T-helper 1 cell treated with Interleukin-12 subunit alpha and Interleukin-12 subunit beta and Interleukin-4 antibody, amounts not matched to agents 30 ng/mL and 1 ng/mL, for 36 hours (primary cell): ENCODE results near the gene SPTBN5. TPM values are rescaled to one million over a fixed set of nuclear protein-coding genes. Genes with fewer than 3 reads are reported as not detected.

Experiments
- intact Hi-C: fragments of 100-400 bp; cut with micrococcal nuclease; formaldehyde crosslinking; loops from one replicate; pipeline ENCODE4 v1.15.1; 2024
- total RNA-seq: library from RNA; stranded (reverse); gene quantifications from 2 replicates; pipeline ENCODE4 v1.2.3, GENCODE V29; 2022

Gene SPTBN5
- total RNA-seq, 1 donor from 2014 or later: 4.7 TPM

DNA sequence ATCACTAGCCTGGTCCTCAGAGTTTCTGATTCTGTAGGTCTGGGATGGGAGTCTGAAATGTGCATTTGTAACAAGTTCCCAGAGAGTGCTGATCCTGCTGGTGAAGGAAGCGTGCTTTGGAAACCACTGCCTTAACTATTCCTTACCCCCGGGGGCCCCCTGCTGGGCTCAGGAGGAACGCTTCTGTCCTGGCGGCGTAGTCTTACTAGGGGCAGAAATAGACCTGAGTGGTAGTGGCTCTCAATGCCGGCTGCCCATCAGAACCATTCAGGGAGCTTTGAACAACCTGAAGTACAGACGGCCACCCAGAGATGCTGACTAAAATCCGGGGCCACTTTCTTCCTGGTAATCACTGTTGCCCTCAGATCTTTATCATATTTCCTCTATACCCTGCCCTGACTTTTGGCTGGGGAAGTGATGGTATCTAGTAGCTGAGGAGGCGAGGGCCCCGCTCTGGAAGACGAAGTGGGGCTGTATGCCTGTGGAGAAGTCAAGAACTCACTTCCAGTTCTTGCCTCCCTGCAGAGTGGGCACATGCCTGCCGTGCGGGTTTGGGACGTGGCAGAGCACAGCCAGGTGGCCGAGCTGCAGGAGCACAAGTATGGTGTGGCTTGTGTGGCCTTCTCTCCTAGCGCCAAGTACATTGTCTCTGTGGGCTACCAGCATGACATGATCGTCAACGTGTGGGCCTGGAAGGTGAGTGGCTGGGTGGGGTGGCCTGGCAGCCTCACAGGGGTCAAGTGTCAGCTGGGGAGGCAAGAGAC is 82.2 kb downstream of the SPTBN5 start:
- intact Hi-C loops: loop anchor here (1.0 kb wide), 8 partner anchors 17 to 345 kb away; partner anchors contain the start of genes JMJD7 and MAPKBP1

DNA sequence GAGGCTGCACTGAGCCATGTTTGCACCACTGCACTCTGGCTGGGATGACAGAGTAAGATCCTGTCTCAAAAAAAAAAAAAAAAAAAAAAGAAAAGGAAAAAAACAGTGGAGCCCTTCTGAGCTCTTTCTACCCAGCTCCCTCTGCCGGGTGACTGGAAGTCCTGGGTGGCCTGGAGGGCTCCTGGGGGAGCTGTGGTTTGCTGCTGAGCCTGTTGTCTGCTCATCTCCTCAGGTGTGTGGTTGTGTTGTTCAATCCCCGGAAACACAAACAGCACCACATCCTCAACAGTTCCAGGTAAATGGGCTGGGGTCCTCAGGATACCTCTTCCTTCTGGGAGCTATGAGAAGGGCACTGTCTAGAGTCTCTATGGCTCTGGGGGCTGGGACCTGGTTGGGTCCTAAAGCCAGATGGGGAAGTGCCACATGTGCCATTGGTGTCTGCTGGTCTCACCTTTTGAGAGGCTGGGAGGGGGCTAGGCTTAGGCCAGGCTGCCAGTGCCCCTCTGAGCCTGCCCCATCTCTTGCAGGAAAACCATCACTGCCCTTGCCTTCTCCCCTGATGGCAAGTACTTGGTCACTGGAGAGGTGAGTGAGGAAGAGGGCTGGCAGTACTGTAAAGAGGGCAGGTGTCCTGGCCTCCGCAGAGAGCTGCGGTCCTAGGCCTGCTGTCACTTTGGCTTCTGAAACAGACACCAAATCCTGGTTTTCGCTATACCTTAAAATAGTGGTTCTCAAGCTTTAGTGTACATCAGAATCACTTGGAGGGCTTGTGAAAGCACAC is 83.0 kb downstream of the SPTBN5 start:
- intact Hi-C loops: loop anchor here (1.0 kb wide), 8 partner anchors 17 to 345 kb away; partner anchors contain the start of genes JMJD7 and MAPKBP1

DNA sequence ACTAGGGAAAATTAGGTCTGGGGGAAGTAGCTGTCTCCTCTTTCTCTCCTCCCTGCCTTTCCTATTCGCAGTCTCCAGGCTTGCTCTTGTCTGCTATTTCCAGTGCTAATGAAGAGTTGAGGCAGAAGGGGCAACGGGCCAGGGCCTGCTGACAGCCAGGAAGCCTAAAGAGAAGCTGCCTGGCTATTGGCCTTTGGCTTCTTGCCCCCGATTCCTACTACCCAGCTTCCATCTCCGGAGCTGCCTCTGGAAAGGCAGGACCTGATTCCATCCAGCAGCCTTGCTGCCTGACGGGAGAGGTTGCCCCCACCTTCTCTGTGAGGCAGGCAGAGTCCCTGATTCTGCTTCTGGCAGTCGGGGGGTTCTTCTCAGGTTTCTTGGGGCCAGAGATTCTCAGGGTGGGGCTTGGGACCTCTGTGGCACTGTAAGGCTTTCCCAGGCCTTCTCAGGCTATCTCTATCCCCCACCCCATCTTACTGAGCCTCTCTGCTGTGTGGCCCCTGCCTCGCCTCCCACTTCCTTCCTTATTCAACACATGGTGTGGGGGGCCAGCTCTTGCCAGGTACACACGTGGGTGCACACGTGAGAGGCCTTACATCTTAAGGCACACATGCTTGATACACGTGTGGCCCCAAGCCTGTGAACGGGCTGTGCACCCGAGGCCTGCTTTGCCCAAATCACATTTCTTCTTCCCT is 84.2 kb downstream of the SPTBN5 start:
- intact Hi-C loops: no loop called here

DNA sequence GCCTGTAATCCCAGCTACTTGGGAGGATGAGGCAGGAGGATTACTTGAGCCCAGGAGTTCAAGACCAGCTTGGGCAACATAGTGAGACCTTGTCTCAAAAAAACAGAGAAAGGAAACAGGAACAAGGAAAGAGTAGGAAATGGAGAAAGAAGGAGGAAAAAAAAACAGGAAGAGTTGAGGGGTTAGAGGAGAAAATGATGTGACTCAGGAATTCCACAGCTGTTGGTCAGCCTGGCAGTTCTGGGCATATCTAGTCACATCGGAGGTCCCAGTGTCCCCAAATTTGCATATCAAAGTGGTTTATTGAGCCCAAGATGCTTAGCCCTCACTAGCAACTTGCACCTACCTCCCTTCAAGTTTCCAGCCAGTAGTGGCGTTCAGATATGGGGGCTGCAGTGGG is 84.7 kb downstream of the SPTBN5 start:
- intact Hi-C loops: no loop called here

DNA sequence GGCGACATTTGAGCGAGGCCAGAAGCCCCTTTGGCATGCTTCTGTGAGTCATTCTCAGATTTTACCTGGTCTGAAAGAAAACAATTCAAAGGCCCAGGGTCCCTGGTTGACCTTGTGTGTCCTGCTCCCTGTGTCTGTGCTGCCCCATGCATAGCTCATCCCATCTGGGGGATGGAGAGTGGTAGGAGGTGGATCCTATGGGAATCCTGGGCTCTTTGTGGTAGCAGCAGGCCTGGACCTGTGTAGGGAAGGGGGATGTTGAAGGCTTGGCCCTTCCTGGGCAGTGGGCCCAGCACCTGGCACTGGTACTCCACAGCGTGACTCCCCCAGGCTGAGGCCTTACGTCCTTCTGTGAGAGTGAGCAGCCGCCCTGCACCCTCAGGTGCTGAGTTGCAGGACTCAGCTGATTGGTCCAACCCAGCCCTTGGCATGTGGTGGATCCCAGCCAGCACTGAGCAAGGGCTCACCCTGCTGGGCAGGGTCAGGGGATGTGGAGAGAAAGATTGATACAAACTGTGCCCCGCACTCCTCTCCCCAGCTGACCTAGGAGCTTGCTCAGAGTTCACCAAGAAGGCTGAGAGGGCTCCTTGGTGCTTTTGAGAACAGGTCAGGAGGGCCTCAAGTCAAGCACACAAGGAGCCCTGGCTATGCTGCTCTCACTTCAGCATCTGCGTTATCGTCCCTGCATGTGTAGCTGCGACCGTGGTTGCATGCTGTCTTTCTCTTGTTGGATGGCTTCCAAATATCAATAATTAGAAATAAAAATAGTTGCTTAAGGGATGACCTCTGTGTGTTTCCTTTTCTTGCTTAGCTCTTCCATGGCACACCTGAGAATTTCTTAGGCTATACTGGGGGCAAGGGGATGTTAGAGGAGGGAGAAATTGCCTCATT is 87.3 kb downstream of the SPTBN5 start:
- intact Hi-C loops: no loop called here

DNA sequence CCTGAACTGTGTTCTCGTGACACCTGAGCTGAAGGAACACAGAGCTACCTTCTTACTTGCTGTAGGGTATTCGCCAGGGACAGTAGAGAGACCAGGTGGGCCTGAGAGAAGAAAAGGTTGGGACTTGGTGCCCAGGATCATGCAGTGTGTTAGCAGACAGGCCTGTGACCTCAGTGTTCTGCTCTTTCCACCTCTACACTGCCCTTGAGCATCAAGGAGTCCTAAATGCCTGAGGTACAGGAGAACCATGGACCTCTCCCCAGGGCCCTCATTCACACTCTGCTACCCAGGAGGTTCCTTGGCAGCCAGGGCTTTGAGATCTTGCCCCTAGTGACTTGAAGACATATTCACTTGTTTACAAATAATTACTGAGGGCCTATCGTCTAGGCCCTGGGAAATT is 88.1 kb downstream of the SPTBN5 start:
- intact Hi-C loops: no loop called here

DNA sequence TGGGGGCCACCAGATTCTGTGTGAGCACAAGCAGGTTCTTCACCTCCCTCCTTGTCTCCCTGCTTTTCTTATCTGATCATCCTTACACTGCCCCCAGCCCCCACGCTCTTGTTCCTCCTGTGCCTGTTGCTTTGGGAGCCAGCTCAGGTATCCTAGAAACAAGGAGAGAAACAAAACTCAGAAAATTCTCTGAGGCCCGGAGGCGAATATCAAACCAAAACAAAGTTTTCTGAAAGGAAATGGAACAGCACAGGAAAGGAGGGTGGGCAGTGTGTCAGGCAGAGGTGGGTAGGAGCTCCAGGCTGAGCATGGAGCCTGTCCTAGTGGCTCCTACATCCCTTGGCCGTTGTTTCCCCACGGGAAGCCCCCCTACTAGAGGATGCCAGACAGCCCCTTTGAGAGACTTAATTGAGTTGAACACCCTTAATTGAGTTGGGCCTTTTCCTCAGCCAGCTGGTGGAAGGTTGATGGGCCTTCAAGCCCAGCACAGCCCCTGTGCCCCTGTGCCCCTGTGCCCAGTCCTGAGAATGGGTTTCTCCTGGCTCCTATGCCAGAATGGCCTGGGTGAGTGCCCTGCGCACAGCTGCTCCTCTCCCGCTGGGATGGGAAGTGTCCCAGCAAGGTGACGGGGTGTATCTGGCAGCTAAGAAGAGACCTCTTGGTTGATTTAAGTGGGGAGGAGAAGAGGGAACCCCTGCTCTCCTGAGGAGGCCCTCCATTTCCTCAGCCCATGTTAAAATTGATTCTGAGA is 88.8 kb downstream of the SPTBN5 start:
- intact Hi-C loops: no loop called here

DNA sequence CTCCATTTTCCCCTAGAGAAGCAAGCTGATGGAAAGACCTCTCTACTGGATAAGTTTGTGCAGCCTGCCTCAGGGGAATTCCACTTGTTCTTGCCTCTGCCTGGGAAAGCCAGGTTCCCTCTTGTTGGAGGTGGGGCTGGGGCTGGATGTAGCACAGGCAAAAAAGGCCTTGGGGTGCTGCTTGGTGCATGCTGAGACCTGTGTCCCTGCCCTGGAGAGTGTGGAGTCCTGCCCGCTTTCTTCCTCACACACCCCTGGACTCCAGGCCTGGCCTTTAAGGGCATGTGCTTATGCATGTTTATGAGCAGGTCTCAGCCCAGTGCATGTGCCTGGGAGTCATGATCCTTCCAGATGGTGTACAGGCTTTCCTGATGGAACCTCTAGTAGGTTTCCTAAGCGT is 89.5 kb downstream of the SPTBN5 start:
- intact Hi-C loops: no loop called here

DNA sequence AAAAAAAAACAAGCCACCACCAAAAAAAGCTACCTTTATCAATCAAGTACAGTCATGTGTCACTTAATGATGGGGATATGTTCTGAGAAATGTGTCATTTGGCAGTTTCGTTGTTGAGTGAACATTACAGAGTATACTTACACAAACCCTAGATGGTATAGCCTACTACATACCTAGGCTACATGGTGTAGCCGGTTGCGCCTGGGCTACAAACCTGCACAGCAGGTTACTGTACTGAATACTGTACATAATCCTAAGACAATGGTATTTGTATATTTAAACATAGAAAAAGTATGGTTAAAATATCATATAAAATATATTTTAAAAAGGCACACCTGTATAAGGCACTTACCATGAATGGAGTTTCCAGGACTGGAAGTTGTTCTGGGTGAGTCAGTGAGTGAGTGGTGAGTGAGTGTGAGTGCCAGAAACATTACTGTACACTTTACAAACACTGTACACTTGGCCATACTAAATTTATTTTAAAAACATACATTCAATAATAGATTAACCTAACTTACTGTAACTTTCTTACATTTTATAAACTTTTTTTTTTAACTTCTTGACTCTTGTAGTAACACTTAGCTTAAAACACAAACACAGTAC is 91.9 kb downstream of the SPTBN5 start:
- intact Hi-C loops: no loop called here

DNA sequence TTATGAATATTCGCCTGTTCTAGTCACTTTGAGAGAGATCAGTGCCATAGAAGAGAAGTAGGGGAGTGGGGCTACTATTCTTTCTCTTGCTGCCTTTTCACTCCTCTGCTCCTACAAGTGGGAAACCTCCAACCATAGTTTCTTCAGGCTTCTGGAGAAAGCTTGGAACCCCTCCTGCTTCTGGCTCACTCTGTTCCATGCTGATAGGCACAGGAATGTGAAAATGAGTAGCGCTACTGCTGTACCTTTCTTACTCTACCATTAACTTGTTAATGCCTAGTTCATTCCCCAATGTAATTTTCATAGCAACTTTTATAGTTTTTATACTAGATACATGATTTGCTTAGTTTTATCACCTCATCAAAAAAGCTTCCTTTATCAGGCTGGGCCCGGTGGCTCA is 92.7 kb downstream of the SPTBN5 start:
- intact Hi-C loops: no loop called here

DNA sequence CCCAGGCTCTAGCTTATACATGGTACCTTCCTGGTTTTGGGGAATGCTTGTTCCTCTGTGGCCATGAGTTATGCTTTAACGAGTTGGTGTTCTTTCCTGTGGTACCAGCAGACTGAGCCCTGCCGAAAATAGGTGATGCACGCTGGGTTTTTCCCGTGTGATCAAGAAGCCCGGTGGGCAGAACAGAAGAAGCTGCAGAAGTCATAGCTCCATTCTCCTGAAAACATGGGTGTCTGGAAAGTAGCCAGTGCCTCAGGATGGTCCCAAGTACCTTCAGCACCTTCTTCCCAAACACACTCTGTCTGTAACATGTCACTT is 94.4 kb downstream of the SPTBN5 start:
- intact Hi-C loops: no loop called here

DNA sequence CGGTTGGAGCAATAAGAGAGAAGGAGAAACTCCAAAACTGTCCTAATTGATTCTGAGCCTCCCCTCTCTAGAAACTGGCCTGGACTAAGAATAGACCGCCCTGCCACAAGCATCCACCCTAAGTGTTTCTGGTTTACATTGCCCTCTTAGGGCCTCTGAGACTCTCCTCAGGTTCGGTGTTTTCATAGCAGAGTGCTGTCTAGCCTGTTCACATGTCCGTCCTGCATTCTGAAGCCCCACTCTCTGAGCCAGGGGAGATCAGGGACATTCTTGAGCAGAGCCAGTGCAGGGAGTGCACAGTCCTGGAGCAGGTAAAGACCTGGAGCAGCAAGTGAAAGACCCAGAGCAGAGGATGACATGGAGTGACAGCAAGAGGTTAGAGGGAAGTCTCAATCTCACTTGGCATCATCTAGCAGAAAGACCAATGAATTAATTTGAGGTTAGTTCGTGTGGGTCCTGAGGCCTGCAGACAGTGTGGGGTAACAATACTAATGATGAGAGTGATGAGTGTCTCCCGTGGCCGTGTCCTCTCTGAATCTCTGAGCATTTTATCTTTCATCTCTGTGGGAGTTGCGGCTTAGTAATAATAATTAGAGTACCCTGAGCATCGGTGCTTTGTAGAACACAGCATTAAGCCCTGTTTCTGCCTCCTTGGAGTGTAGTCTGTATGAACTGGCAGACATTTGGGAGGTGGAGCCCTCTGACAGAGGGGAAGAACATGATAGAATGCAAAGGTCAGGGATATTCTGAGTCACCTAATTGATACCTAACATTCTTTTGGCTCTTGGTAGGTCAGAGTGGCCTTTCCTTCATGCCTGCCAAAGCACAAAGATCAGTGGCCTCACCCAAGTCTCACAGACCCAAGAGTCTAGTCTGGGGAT is 95.0 kb downstream of the SPTBN5 start:
- intact Hi-C loops: no loop called here

Other genes starting within 250 kb of the SPTBN5 start
- gene MGA, start 233.6 kb downstream of the SPTBN5 start, total RNA-seq: 39.3 and 41.4 TPM in 2 replicates
- gene MAPKBP1, start 119.6 kb downstream of the SPTBN5 start, total RNA-seq: 44.7 and 45.2 TPM in 2 replicates
- 22.0 and 26.4 TPM in 2 replicates for gene JMJD7, start 66.0 kb downstream of the SPTBN5 start, total RNA-seq
- gene PLA2G4B, start 55.2 kb downstream of the SPTBN5 start, total RNA-seq: 12.9 and 15.6 TPM in 2 replicates
- gene EHD4, start 78.5 kb upstream of the SPTBN5 start, total RNA-seq: 35.8 and 36.8 TPM in 2 replicates
- gene PLA2G4E, start 127.0 kb upstream of the SPTBN5 start, total RNA-seq: not detected in 2 replicates
- gene PLA2G4D, start 200.5 kb upstream of the SPTBN5 start, total RNA-seq: not detected in 2 replicates